HG03060 (cell line): ENCODE measurements around the gene TNFAIP8L3.
"Not testable (repeated sequence)": the region's sequence is repeated elsewhere in the genome, so short reads cannot be mapped to it uniquely, and the experiment has no call there.

Experiments
- ATAC-seq: cut with Tn5 transposase; IDR thresholded peaks from one replicate; pipeline ENCODE4 v1.9.1; 2021; ENCODE audit warnings: low read depth, moderate number of reproducible peaks; ENCODE audit not compliant: unreplicated experiment

The TNFAIP8L3 gene

DNA sequence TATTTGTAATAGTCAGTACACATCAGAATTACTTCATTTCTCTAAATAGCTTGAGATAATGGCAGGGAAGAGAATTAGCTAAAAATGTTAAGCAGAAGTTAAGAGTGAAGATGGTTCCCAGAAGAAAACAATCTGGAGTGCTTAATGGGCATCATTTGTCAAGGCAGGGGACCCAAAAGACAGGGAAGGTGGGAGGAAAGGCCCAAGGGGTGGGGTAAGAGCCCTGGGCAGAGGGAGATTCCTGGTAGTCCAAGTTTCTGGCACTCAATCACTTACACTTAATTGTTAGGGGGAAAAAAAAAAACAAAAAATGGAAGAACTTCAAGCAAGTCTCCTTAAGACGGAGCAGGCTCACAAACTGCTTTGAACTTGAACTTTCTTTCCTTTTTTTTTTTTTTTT lies 28.9 kb downstream of the TNFAIP8L3 start:
- no peak for ATAC-seq

DNA sequence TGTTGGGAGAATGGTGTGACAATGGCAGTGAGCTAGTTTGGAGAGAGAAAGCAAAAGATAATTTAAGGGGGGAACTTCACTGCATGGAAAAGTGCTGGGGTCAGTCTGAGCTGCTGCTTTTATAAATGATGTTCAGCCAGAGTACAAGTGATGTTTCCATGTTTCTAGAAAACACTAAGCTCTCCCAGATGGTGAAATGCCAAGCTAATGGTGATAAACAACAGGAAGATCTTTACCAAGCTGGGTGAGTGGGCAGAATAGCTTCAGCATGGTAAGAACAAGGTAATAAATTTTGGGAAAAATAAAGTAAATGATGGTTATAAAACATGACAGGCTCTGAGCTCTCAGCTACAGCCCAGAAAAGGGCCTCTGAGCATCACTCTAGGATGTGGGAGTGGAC lies 29.4 kb downstream of the TNFAIP8L3 start:
- no peak for ATAC-seq

DNA sequence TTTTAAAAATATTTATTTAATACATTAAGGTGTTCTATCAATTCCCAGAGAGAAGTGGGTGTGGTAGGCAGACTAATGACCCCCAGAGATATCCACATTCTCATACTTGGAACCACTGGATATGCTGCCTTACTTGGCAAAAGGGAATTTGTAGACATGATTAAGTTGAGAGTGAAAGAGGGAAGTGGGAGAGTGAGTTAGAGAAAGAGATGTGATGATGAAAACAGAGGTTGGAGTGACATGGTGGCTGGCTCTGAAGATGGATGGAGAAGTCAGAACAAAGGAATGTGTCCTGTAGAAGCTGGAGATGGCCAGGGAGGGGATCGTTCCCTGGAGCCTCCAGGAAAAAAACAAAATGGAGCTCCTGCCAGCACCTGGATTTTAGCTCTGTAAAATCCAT lies 32.0 kb downstream of the TNFAIP8L3 start:
- ATAC-seq = no peak

DNA sequence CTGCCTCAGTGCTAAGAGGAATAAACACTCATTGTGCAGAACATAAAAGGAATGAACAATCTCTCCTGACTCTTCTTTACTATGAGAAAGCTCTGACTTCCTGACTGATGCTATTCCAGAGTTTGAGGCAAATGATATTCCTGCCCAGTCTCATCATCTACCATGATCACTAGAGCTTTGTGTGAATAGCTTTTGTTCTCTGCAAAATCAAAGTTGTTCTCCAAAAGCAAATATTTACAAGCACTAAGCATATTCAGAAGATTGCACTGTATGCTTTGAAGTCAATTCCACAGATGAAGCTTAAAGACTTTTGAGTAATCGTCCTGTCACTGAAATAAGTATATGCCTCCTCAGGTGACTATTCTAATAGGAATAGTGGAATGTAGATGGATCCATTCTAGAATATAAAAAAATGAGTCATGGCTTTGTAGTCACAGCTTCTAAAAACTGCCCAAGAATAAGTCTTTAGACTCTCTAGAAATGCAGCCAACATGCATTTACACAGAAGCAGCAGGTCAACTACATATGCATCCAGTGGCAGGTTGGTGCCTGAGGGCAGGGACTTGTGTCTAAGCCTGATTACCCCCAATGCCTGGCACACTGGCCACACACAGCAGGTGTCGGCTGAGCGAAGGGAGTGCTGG lies 34.6 kb downstream of the TNFAIP8L3 start:
- ATAC-seq = no peak

DNA sequence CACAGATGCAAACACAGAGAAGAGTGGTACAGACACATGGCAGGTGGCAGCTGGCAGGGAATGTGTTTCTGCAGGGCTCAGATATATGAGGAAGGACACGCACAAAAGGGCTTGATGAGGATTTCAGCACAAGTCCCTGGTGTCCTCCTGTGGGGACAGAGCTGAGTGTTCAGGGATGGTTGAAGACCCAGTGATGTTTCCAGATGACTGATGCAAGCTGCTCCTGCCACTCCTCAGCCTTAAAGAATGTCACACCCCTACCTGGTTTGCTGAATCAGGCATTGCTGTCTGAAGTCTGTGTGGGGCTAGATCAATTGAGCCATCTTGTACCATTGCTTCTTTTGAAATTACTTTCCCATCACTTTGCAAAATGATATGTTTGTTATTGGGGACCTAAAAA lies 40.2 kb downstream of the TNFAIP8L3 start:
- ATAC-seq = no peak

DNA sequence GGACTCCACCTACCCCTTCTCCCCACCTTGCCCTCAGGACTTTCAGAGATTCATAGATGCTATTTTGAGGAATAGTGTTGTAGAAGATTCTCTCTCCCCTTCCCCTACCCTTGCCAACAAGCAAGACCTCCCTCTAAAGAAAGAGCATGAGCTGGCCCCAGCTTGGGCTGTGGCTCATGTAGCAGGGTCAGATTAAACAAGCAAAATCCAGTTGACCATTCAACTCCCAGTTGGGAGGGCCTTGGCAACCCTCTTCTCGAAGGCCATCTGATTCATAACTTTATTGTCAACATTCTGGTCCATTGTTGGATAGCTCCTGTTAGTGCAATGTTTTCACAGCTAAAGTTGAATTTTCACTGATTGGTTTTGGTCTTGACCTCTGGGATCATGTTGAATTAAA lies 41.1 kb downstream of the TNFAIP8L3 start:
- no peak for ATAC-seq

DNA sequence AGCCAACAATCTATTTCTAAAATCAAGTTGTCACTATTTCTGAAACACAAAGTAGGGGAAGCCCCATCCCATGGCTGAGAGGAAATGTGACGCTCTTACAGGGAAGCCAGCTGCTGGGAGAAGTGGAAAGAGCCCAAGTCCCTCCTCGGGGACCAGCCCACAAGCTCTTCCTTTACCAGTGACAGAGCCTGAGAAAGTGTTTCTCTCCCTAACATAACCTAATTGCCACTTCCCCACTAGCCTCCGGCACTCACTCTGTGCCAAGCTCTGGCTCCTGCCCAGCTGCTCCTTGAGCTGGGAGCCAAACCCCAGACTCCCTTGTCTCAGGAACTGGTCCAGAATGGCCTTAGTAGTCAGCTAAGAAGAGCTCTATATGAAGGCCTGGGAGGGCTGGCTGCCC lies 42.9 kb downstream of the TNFAIP8L3 start:
- no peak for ATAC-seq

DNA sequence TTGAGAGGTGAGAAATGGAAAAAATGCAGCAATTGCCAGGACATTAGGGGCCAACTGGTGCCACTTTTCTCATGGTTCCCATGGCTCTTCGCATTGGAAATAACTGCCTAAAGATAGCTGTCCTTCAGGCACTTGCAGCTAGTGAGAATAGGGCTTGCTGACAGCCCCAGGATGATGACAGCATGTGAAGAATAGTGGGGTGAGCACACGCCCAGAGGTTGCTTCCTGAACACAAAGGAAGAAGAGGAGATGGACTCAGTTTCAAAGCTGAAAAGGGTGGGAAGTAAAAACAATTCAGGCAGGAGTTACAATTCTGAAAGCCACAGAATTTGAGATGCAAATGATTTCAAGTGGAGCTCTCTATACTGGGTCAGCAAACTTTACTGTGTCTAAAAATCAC lies 45.6 kb downstream of the TNFAIP8L3 start:
- no peak for ATAC-seq

DNA sequence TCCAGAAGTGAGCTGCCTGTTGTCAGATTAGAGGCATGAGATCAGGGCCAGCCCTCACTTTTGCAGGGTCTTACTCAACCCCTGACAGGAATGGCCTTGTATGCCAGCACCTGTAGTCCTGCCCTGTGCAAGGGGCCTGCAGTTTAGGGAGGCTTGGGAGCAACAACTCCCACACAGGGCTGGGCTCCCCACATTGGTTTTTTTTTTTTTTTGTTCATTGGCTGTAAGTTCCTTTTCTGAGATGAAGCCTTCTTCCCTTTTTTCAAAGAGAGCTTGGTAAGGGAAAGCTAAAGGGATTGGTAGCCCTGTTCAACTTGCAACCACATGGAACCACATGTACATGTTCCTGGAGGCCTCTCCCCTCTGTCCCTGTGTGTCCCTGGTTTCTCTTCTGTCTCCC lies 46.4 kb downstream of the TNFAIP8L3 start:
- ATAC-seq = no peak

DNA sequence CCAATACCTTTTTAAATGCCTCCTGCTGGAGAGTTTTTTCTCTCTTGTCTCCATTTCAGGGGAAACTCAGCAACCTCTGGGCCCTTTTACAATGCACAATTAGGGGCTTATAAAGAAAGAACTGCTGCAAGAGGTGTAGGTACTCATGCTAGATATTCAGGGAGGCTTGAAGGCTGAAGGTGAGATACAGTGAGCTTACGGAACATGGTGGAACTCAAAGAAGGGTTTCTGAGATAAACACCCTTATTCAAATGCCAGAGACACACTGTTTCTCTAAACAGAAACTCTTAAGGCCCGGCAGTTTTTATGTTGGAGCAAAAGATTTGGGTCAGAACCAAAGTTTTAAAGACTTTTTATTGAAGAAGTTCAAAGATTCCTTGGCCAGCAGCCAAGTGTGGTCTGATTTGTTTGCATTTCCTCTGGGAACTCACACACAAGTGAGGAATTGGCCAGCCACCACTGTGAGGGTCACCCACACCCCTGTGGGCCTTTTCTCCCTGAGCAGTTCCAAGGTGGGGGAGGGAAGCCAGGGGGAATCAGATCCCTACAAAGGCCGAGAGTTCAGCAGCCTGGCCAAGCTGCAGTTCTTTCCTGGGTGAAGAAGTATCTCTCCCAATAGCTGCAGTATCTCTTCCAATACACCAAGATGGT lies 47.8 kb downstream of the TNFAIP8L3 start:
- ATAC-seq = no peak

DNA sequence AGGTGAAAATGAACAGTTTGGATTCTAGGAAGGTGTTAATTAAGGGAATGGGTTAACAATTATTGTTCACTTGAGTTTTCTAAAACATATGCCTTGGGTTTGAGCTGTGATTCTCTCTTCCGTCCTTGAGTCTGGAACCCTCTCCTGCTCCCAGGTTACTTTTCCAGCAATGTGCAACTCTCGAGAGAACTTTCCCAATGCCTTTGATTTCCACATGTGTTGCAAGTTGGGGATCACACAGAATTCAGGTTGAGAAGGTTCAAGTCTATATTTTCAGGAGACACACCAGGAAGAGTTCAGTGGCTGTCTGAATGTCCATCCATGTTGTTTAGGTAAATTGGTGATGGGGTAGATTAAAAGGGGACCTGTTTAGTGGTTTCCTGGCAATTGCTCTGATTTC lies 48.7 kb downstream of the TNFAIP8L3 start:
- ATAC-seq = no peak

DNA sequence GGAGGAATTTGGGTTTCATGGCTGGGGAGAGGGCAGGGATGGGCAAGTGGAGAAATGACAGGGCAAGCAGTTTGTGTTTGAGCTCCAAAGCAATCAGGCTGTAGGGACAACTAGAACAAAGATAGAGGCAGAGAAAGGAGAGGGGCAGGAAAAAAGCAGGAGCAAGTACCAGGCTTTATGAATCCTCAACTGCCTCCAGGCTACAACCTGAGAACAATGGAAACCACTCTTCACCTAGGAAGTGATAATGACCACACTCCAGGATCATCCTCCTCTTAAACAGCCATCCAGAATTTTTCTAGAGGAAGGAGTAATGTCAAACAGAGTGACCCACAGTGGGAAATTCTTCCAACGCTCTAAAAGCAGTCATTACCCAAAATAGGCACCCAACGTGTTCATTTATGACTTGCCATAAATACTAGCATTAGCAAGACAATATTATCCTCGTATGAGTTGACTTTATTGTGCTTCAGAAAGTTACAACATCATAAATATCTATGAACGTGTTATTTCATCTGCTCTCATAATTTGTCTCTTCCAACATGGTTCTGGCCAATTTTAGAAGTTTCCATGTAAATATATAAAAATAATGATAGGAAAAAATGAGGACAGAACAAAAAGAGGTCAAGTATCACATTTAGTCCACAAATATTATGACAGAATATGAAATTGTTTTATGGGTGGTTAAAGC lies 50.5 kb downstream of the TNFAIP8L3 start:
- ATAC-seq = no peak

DNA sequence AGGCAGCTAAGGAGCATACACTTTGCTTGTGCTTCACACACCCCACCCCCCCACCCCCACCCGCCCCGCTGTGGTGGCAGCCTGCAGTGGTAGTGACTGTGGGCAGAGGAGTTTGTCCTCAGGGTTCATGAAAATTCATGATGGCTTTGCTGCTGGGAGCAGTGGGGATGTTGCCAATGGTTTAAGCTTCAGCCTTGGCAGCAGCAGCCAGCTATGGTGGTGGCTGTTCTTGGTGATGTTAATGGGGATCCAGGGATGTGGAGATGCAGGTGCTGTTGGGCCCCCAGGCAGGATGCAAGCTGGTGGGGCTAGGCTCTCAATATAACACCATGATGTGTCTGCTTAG lies 55.8 kb downstream of the TNFAIP8L3 start:
- no peak for ATAC-seq

DNA sequence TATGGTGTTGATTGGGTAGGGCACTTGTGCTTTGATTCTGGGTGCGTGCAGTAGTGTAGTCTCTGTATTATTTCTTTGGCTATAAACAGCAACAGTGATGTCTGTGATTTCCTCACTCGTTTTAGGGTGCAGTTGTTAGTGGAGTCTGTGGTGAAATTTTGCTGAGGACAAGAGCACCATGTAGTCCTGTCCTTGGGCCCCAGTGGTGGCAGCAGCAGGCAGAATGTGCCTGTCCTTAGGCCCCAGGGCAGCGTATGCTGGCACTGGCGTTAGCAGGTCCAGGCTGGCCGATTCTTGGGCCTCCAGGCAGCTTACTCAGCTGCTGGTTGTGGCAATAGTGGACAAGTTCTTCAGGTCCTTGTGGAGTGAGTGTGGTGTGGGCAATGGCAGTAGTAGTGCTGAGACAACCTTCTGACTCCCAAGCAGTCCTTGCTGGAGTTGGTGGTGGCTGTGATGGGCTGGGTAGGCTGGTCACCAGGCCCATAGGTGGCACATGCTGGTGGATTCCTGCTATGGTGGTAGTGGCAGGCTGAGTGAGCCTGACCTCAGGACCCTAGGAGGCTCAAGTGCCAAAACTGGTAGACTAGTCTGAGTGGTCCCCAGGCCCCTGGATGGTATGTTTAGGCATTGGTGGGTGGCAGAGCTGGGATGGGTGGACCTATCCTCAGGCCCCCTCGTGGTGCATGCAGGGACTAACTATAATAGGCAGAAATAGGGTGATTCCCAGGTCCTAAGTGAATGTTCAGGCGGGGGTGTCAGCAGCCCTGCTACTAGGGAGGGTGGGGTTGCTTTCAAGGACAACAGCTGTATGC lies 56.3 kb downstream of the TNFAIP8L3 start:
- no peak for ATAC-seq

DNA sequence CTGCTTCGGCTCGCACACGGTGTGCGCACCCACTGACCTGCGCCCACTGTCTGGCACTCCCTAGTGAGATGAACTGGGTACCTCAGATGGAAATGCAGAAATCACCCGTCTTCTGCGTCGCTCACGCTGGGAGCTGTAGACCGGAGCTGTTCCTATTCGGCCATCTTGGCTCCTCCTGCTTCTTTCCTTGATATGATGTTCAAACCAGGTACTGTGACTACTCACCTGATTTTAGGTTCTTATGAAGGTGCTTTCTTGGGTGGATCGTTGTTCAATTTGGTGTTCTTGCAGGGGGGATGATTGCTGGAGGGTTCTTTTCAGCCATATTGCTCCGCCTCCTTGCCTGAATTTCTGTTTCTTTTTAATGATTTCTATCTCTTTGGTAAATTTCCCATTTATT lies 57.2 kb downstream of the TNFAIP8L3 start:
- ATAC-seq = not testable (repeated sequence)

DNA sequence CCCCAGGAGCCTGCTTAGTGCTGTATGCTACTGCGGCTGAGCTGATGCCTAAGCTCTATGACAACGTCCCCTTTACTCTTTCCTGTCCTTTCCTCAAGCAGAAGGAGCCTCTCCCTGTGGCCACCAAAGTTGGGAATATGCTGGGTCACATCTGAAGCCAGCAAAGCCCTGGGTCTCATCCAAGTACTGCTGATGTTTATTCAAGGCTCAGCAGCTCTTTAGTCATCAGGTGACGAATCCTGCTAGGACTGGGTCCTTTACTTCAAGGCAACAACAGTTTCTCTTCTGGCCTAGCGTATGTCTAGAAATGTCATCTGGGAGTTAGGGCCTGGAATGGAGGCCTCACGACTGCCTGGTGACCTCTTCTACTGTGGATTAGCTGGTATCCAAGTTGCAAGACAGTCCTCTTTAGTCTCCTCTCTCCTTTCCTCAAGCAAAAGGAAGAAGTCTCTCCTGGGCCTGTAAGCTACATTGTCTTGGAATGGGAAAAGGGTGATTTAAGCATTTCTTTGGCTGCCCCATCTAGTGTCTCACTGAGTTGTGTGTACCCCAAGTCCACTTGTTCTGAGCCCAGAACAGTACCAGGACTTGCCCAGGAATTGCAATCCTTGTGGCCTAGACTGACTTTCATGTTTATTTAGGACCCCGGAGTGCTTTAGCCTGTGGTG lies 63.9 kb downstream of the TNFAIP8L3 start:
- no peak for ATAC-seq

DNA sequence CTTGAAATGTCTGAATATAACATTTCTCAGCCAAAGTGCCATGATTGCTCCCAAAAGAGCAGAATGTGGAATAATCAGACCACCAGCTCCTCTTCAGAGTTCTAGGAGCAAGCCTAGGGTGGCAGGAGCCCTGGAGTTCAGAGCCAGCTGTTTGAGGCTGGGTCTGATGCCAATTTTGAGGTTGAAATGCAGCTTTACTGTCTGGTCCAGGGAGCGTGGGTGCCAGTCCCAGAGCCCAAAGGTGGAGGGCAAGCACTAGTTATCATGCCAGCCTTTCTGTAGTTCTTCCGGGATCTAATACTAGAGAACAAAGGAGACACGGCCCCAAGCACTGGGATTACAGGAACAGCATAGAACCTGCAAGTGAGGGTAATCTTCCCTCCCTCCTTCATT lies 69.3 kb downstream of the TNFAIP8L3 start:
- no peak for ATAC-seq

DNA sequence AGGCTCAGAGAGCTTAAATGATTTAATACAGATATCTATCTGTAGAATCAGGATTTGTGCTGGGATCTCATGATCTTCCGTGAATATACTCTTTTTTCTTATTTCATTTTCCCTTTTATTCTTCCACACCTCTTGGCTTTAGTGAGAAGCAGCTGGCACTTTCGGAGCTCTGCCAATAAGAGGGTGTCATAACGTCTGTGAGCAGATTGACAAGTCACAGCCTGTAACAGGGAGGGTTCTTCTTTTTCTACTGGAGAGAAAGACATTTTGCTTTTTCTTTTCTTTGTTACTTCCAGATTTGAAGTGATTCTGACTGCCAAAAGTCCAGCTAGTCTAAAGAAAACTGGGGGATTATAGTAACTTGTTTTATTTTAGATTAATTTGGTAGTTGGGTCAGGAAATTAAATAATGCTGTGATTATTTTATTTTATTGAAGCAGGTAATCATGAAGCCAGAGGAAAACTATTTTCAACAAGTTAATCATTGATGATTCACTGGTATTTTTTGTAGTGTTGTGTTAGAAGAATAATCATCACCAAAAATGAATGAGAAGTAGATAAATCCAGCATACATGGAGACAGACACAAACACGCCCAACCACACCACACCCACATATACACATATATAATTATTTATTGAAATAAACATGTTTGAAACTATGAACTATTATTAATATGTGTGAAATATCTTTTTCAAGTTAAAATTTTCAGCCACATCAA lies 69.8 kb downstream of the TNFAIP8L3 start:
- no peak for ATAC-seq

DNA sequence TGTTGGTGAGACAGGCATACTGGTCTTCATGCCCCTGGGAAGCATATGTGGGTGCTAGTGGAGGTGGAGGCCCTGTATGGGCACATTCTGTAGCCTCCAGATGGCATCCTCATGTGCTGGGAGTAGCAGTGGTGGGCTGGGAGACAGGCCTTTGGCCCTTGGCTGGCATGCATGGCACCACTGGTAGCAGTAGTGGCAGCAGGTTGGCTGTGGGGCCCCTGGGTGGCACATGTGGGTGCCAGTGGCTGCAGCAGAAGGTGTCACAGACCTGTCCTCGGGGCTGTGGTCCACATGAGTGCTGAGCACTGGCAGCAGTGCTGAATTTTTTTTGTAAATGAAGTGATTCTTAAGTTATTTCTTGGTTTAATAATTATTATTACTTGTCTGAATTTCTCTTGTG lies 71.2 kb downstream of the TNFAIP8L3 start:
- no peak for ATAC-seq

DNA sequence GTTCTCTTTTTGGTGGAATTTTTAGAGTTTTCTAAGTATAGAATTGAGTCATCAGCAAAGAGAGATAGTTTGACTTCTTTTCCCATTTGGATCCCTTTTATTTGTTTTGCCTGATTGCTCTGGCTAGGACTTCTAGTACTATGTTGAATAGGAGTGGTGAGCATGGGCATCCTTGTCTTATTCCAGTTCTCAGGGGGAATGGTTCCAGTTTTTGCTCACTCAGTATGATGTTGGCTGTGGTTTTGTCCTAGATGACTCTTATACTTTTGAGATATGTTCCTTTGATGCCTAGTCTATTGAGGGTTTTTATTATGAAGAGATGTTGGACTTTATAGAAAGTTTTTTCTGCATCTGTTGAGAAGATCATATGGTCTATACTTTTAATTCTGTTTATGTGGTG lies 72.5 kb downstream of the TNFAIP8L3 start:
- ATAC-seq = no peak
